Measurements from ENCODE around the gene TSC2.
A peak's percentile ranks its signal among the peaks of the same experiment; 100 is the strongest.

TSC2 gene

GRCh38 chr16:2001456-2002355, 46.1 kb upstream of the TSC2 start:
- DNase-seq (ENCODE audit: low read depth): no peak
- H3K4me3 ChIP-seq (ENCODE audit: control insufficient read depth, low read depth, low read length): no peak overlapping the region
- no peak for TF ChIP-seq CTCF (IDR thresholded peaks at IDR 0.05; ENCODE audit: control insufficient read depth, insufficient read depth, low read depth, low read length, missing control alignments)

GRCh38 chr16:2002406-2003230, 45.2 kb upstream of the TSC2 start:
- no peak overlapping the region for H3K4me3 ChIP-seq (ENCODE audit: control insufficient read depth, low read depth, low read length)
- DNase-seq (ENCODE audit: low read depth): no peak
- TF ChIP-seq CTCF (IDR thresholded peaks at IDR 0.05; ENCODE audit: control insufficient read depth, insufficient read depth, low read depth, low read length, missing control alignments): no peak

GRCh38 chr16:2003231-2003826, 44.5 kb upstream of the TSC2 start:
- H3K4me3 ChIP-seq (ENCODE audit: control insufficient read depth, low read depth, low read length): no peak overlapping the region
- TF ChIP-seq CTCF (IDR thresholded peaks at IDR 0.05; ENCODE audit: control insufficient read depth, insufficient read depth, low read depth, low read length, missing control alignments): no peak
- no peak for DNase-seq (ENCODE audit: low read depth)

GRCh38 chr16:2003827-2004641, 43.8 kb upstream of the TSC2 start:
- no peak overlapping the region for H3K4me3 ChIP-seq (ENCODE audit: control insufficient read depth, low read depth, low read length)
- TF ChIP-seq CTCF (IDR thresholded peaks at IDR 0.05; ENCODE audit: control insufficient read depth, insufficient read depth, low read depth, low read length, missing control alignments): peak; percentile 91
- no peak for DNase-seq (ENCODE audit: low read depth)

GRCh38 chr16:2004795-2005517, 42.8 kb upstream of the TSC2 start:
- DNase-seq (ENCODE audit: low read depth): no peak
- no peak for TF ChIP-seq CTCF (IDR thresholded peaks at IDR 0.05; ENCODE audit: control insufficient read depth, insufficient read depth, low read depth, low read length, missing control alignments)
- H3K4me3 ChIP-seq (ENCODE audit: control insufficient read depth, low read depth, low read length): no peak overlapping the region

Measured in AG09309 (cell line).